Subcutaneous adipose tissue (tissue), 4 donors: ENCODE data around the gene TIMM44. TPM values are rescaled to one million over a fixed set of nuclear protein-coding genes. Genes with fewer than 3 reads are reported as not detected.

Experiments
- CTCF ChIP-seq: fragments of 450-650 bp; IDR thresholded peaks from one replicate; pipeline ENCODE4 v1.5.1; 2016; ENCODE audit warnings: low read depth, mild to moderate bottlenecking, control low read depth, antibody characterized with exemption, moderate library complexity
- total RNA-seq, 4 donors: library from RNA; depleted of rRNA; stranded (reverse); fragments of >200 nt; gene quantifications; one replicate each; pipeline ENCODE4 v1.1.0, GENCODE V29; 2016

Gene TIMM44
- total RNA-seq, 4 donors from 2014 or later = 31.6 to 44.1 (median 38.0) TPM

DNA sequence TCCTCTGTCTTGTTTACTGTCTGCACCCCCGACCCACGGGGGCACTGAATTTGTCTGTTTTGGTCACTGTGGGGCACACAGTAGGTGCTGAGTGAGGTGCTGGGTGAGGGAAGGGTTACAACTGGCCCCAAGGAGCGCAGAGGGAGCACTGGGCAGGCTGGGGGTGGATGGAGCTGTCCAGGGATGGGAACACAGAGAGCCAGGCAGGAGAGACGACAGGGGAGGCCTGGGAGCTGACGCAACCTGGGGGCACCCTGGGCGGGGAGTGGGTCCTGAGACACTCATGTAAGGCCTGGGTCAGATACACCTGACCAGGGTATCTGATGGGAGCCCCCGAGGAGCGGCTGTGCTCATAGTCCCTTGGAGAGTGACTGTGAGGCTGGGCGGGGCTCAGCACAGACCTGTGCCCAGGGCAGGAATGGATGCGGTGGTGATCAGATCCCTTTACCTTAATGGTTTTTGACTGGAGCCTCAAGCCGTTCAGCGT, 37.2 kb upstream of the TIMM44 start:
- TF ChIP-seq CTCF = no peak

- TF ChIP-seq CTCF = no peak
These were observed 36.7 kb upstream of the TIMM44 start for GRCh38 chr19:7980168-7980567.

DNA sequence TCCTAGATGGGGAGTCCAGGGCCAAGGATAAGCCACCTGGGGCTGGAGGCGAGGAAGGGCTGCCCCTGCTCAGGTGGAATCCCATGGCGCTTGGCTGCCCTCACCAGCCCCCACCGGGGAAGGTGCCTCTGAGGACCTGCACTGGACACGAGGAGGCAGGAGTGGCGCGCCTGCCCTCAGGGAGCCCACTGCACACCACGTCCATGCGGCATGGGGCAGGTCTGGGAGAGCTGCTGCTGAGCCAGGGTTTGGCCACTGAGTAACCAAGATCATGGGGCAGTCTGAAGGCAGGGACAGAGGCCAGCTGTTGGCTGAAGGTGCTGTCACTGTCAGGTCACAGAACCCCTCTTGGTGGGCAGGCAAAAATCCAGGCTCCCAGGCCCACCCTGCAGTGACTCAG, 36.1 kb upstream of the TIMM44 start:
- no peak for TF ChIP-seq CTCF

- no peak for TF ChIP-seq CTCF
These were observed 35.5 kb upstream of the TIMM44 start for GRCh38 chr19:7979011-7979410.

- no peak for TF ChIP-seq CTCF
These were observed 34.8 kb upstream of the TIMM44 start for GRCh38 chr19:7978179-7978825.

GRCh38 chr19:7977723-7978040, 34.2 kb upstream of the TIMM44 start:
- no peak for TF ChIP-seq CTCF

DNA sequence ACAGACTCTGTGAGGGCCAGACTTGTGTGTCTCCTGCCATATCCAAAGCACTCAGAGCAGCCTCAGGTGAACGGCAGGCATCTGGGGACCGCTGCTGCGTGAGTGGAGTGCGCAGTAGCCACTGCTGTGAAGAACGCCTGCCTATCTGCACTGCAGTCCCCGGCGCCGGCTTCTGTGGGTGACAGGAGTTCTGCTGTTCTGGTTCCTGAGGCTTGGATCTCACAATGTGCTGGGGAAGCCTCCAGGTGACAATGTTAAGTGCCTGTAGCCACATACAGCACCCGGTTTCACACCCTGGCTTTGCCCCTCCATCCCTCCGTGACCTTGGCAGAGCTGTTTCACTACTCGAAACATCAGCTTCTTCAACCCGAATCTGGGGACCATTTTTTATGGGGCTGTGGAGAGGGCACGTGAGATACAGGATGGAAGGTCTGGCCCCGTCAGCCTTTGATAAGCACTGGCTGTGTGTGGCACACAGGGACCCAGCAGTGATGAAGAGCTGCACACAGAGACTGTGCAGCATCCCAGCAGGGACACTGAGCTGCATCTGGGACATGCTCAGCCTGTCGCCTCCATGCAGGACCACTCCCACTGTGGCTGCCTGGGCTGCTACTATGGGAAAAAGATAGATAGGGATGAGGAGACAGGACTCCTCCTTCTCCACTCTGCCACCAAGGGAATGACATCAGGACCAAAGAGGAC, 33.7 kb upstream of the TIMM44 start:
- no peak for TF ChIP-seq CTCF
